NK-92 (cell line): Measurements from ENCODE around the gene SYNGR2.

ENCODE experiments used
- DNase-seq: peaks from one replicate; lab custom pipeline; 2025; ENCODE audit not compliant: unreplicated experiment; lab: John Stamatoyannopoulos, UW

SYNGR2 gene

DNA sequence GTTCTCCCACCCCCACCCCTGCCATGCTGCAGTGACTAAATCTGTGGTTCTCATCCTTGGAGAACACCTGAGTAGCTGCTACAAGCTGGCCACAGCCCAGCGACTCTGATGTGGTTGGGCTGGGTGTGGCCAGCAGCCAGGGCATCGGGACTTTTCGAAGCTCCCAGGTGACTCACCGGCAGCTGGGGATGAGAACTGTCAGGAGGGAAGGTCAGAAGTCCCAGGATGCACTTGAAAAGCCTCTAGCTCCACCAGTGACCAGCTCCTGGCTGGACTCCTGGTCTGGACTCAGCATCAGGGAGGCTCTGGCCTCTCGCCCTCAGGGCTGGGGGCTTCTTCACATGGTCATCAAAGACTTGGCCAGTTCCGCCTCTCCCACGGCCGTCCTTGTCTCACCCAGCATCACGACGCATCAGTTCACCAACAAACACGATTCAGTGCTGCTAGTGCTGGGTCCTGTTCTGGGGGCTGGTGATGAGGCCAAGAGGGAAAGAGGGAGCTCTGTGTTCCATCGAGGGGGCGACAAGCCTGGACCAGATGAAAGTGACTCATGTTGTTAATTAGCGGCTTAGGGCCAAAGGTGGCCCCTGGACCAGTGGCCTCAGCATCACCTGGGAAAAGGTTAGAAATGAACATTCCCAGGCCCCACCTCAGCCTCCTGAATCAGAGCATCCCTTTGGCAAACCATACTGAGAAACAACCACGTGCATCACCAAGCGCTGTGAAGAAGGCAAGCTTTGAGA lies 26.1 kb upstream of the SYNGR2 start:
- no peak for DNase-seq

DNA sequence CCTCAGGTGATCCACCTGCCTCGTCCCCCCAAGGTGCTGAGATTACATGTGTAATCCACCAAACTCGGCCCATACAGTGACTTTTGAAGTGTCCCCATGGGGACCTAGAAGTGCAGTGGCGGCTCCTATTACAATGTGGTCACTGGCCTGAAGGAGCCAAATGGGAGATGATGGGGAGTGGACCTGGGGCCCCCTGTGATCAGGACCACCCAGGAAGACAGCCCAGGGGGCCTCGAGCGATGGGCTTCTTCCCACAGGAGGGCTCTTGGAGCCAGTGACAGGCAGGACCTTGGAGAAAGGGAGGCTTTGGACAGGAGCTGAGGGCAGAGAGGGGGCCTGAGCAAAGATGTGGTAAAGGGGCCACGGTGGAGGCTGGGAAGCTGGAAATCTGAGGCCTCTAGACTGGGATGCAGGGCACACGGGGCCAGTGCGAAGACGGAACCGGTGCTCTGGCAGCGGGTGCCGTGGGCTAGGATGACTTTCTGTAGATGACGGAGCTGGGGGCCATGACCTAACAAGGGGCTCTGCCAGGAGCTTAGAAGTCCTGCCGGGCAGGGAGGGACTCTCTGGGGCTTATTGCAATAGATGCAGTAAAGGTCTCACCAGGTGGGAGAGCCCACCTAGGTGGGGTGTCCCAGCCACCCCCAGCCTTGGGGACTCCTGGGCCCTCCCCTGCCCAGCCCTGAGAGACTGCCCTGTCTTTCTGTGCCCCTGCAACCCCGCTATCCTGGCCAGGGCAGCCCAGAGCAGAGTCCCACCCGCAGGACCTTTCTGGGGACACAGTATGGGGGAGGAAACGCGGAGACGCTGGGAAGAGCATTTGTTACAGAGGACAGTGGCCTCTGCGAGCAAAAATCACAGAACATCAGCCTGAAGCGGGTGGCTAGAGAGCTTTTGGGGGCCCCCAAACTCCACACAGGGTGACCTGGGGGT lies 24.9 kb upstream of the SYNGR2 start:
- no peak for DNase-seq

DNA sequence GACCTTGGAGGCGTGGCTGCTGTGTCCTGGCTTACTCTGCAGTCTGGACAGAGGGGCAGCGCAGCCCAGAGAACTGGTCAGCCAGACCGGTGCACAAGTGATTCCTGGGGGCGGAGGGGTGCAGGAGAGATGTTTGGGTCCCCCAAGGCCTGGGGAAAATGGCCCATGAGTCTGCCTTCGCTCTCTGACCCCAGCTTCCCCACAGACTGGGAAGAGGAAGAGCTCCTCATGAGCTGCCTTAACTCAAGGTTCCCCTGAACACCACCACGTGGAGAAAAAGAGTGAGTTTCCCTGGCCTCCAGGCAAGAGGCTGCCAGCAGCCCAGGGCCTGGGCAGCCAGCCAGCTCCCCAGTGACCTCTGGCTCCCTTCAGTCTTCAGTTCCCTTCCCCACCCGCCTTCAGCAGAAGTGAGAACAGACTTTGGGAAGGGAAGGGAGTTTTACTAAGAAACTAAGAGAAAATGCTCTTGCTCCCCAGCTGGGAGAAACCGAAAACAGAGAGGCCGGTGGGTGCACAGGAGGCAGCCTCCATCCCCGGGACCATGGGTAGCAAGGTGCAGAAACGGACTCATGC lies 24.1 kb upstream of the SYNGR2 start:
- no peak for DNase-seq

DNA sequence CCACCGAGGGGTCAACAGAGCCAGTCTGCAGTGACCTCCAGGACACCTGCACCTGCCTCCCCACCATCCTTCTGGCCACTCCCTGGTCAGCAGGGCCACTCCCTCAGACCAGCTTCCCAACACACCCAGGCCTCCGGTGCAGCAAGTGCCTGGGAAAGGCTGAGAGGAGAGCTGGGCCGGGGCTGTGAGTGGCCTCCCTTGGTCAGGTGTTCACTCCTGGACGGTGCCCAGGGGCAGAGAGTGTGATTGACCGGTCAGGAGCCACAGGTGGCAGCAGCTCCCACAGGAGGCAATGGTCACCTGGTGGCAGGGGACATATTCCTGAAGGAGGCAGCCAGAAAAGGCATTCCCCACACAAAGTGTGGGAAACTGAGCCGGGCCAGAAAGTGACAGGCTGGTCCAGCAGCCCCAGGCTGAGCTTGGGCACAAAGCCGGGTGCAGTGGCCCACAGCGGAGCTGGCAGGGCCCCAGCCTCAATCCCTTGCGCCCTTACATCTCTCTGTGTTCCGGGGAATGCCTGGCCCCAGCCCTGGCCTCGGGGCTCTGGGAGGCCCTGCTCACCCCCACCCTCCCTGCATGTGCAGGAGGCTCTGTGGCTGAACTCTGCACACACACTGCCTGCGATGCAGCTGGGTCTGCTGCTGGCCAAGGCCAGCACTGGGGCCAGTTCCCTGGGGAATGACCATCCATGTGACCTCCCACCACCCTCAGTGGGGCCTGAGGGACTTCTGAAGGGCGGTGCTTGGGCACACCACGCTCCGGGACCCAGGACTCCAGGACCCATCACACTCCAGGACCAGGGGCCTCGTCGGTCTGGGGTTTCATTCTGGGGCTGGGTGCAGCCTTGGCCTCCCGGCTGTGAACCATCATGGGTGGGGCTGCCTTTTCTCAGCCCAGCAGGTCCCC lies 23.4 kb upstream of the SYNGR2 start:
- no peak for DNase-seq

DNA sequence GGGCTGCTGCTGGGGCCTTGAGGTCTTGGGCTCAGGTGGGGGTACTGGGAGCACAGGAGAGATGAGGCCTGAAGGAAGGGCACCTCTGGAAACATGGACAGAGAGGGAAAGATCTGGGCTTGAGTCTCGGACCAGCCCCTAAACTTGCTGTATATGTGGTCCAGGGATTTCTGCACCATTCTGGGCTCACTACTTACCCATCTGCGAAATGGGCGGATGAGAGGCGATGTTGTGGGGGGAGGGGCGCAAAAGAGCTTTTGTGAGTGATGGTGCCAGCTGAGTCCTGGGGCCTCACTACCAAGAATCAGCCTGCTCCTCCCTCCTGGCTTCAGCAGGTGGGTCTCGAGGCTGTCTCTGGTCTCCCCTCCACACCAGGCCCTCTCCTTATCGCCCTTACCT lies 21.9 kb upstream of the SYNGR2 start:
- DNase-seq = no peak

DNA sequence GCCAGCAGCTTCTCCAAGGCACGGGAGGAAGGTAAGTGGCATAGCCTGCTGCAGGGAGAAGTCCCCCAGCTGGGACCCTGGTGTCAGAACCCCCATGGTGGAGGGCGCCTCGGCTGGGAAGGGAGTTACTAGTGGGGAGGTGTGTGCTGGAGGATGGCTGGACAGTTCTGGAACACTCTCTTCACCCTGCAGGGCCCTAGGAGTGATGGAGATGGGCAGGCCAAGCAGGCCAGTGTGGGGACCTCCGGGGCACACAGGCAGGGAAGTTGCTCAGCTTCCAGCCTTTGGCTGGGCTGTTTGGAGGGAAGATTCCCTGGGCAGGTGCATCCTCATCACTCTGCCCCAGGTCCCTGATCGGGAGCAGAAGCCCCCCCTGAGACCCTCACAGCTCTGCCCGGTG lies 21.5 kb upstream of the SYNGR2 start:
- no peak for DNase-seq

DNA sequence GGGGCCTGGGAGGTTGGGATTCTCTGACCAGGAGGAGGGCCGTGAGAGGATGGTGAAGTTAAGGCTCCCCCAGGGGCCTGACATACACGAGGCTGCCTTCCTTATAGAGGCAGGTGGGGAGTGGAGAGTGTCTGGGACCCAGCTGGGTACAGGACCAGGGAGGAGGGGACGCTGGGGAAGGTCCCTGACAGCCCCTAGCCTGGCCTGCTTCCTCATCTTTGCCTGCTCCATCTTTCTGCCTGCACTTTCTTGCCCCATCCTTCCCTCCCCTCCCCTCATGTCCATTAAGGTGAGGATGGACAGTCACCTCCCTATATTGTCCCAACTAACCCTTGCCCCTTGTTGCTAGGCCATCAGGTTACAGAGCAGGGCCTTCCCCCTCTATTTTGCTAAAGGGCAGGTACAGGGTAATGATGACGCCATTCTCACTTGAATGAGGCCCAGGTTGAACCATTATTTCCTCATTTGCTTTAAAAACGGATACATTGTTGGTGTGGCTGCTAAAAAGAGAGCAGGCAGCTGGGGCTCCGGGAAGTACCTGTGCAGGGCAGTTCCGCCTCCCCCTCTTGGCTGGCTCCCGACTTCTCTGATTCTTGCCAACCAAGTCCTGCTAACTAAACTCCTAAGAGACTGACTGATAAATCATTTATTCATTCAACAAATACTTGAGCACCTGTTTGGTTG lies 20.9 kb upstream of the SYNGR2 start:
- DNase-seq = no peak

DNA sequence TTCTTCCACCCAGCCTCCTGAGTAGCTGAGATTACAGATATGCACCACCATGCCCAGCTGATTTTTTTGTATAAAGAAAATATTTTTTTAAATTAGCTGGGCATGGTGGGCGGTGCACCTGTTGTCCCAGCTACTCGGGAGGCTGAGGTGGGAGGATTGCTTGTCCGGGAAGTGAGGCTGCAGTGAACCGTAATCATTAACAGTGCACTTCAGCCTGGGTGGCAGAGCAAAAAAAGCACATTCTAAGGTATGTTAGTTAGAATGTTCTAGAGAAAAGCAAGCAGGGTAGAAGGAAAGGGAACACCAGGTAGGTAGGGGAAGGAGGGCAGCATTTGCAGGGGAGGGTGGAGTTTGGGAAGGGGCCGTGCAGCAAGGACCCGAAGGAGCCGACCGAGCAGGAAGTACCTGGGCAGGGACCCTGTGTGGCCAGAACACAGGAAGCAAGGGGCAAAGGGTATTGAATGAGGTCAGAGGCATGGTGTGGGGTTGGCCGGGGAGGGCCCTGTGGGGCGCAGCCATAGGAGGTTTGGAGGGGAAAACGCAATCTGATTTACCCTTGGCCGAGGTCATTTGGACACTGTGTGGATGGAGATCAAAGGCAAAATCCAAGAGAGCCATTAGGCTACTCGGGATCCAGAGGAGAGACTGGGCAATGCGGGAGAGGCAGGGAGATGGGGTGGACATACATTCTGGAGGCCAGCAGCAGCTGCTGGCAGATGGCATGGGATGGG lies 19.9 kb upstream of the SYNGR2 start:
- no peak for DNase-seq

DNA sequence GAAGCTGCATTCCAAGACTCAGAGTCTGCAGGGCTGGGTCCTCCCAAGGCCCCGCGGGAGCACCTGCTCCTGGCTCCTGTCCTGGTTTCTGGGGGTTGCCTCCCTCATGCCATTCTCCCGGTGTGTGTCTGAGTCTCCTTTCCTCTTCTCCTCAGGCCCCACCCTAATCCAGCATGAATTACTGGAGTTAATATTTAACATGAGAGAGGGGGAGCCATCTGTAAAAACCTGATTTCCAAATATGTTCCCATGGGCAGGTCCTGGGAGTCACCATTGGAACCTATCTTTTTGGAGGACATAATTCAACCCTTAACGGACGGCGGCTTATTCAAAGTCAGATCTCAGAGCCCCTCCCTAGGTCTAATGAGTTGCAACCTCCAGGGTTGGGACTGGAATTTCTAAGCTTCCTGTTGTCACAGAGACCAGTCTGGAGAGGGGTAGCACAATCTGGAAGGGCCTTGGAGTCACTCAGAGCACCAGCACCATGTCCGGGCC lies 16.8 kb upstream of the SYNGR2 start:
- DNase-seq = no peak

DNA sequence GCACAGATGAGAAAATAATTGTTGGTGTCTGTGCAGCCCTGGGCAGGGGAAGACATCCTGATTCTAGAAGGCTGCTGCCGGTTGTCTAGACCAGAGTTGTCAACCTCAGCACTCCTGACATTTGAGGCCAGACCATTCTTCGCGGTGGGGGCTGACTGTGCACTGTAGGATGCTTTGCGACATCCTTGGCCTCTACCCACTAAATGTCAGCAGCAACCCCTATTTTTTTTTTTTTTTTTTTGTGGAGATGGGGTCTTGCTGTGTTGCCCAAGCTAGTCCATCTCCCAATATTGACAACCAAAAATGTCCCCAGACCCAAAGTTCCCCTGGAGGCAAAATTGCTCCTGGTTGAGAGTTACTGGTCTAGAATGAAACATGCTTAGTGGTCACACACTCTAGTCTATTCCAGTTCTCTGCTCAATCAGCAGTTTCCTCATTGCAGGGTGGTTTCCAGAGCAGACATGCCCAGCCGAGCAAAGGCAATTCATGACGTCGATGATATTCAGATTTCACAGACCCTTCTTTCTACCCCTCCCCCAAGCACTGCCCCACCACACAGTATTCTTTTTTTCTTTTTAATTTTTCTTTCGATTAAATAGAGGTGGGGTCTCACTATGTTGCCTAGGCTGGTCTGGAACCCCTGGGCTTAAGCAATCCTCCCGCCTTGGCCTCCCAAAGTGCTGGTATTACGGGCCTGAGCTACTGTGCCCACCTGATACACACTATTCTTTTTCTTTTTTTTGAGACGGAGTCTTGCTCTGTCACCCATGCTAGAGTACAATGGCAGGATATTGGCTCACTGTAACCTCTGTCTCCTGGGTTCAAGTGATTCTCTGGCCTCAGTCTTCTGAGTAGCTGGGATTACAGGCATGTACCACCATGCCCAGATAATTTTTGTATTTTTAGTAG lies 13.2 kb upstream of the SYNGR2 start:
- DNase-seq = no peak

DNA sequence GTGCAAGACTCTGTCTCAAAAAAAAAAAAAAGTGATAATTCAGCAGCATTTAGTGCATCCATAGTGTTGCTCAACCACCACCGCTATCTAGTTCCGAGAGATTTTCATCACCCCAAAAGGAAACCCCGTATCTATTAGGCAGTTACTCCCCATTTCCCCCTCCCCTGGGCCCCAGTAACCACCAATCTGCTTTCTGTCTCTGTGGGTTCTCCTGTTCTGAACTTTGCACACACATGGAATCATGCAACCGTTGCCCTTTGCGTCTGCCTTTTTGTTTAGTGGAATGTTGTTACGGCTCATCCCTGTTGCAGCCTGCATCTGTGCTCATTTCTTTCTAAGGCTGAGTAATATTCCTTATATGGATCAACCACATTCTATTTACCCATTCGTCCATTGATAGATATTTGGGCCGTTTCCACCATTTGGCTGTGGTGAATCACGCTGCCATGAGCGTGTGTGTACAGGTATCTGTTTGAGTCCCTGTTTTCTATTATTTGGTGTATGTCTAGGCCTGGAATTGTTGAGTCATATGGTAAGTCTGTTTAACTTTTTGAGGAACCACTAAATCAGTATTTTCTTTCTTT lies 8.7 kb upstream of the SYNGR2 start:
- DNase-seq = no peak

DNA sequence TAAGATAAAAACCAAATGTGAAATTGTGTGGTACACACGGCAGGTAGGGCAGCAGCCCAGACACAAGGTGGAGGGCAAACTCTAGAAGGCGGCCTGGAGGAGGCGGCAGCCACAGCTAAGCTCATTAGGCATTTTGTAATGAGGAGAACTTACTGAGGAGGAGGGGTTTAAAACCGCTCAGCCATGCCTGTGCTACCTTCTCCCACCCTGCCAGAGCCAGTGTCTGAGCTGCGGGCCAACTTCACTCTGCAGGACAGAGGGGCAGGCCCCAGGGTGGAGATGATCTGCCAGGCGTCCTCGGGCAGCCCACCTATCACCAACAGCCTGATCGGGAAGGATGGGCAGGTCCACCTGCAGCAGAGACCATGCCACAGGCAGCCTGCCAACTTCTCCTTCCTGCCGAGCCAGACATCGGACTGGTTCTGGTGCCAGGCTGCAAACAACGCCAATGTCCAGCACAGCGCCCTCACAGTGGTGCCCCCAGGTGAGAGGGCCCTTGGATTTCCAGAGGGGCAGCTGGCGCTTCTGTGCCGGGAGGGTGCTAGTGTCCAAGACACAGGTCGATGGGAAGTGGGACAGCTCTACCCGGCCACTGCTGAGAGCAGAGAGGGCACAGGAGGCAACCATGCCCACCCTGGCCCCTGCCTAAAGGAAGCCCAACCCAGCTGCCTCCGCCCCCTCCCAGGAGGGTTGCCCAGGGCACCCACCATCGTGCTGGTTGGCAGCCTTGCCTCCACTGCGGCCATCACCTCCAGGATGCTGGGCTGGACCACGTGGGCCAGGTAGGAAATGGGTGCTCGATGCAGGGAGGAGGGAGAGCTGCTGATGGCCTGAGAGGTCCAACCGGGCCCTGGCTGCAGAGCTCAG lies 4.3 kb upstream of the SYNGR2 start:
- no peak for DNase-seq

DNA sequence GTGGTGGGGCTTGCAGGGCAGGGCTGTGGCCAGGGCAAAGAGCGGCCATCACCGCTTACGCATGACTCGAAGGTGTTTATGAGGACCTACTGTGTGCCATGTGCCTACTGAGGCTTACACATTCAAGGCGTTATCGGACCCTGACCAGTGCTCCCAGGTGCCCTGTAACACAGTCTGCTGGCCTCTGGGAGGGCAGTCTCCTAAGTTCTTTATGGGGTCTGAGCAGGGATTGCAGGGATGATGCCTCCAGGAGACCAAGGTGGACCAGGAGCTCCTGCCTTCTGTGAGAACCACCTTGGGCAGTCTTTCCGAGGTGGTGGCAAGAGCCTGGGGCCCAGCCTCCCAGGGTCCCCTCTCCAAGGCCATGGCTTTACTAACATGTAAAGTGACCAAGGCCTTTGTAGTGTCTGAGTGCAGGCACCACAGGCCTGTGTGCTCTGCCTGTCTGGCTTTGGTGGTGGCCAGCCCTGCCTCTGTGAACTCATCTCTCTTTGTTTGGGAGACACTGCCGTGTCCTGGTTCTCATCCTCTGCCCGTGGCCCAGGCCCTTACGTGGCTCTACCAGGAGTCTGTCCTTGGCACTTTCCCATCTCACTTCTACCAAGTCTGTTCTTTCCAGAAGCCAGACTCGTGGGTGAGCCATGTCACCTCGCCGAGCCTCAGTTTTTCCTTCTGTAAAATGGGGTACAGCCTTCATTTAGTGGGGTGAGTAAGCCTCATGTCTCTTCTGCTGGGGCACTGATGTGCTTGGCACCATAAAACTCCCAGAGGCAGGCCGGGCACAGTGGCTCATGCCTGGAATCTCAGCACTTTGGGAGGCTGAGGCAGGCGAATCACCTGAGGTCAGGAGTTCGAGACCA lies 3.4 kb upstream of the SYNGR2 start:
- no peak for DNase-seq

DNA sequence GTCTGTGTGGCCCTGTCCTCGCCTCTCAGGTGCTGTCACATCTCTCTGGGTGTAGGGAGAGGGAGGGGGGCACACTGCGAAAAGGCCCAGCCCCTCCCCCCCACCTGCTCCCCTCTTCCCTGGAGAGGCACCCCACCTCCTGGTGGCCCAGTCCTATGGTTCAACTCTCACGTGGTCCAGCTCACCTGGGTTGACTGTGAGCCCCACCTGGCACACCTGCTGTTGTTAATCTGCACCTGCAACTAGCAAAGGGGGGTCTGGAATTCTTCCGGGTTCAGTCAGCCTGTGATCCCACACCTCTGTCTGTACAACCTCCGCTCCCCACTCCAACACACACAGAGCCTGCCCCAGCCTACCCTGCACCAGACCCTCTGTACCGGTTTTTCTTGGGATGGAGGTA lies 2.0 kb upstream of the SYNGR2 start:
- no peak for DNase-seq

DNA sequence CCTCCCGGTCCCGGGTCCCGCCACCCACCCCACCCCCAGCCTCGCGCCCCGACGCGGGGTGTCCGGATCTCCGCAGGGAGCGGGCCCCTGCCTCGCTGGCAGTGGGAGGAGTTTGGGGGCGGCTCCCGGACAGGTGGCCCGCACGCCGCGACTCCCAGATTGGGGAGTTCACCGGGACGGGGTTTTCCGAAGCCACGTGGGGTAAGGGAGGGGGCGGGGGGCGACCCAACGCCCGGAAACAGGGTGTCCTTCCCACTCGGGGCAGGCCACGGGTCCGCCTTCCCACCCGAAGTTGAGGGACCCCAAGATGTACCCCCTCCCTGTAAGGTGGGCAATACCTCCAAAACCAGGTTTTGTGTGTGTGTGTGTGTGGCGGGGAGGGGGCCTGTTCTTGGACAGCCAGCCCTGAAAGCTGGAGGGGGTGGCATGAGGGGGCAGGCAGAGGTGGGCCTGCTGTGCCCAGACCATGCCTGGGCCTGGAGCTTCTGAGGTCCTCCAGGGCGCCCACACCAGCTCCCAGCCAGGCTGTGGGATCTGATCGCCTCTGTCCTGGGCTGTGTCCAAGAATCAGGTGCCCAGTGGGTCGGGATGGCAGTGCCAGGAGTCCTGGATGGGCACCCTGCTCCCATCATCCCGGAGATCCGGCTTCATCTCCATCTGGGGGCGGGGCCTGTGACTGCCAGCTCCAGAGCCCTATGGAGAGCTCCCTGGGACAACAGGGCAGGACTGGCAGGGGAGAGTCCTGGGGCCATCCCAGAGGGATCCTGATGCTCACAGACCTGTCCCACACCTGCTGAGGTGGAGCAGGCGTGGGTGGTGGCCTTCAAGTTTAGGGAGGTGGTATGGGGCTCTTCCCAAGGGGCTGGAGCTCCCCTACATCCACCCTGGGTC lies 767 bp downstream of the SYNGR2 start:
- no peak for DNase-seq
